SU-DHL-6 (cell line): ENCODE results near the gene UBR2.

ENCODE experiments used
- H2AFZ ChIP-seq: fragments of 200-600 bp; sonication (generic); 2 replicates; pipeline ENCODE4 v1.6.1; 2014; ENCODE audit warnings: low read depth, mild to moderate bottlenecking, moderate library complexity, mixed read lengths, antibody characterized with exemption, low read length; ENCODE audit not compliant: severe bottlenecking
- H3F3A ChIP-seq: fragments of 200-600 bp; shearing (Covaris generic); 2 replicates; pipeline ENCODE4 v1.6.0; 2016; ENCODE audit warnings: antibody characterized with exemption, mild to moderate bottlenecking; ENCODE audit not compliant: insufficient read depth
- H3K27ac ChIP-seq: fragments of 200-600 bp; sonication (generic); 2 replicates; pipeline ENCODE4 v1.5.1; 2016; ENCODE audit warnings: low read depth, mild to moderate bottlenecking, low read length, moderate library complexity, mixed read lengths
- H3K27me3 ChIP-seq: fragments of 200-600 bp; sonication (generic), shearing (Covaris generic); 2 replicates; pipeline ENCODE4 v1.6.0; 2014; ENCODE audit warnings: mild to moderate bottlenecking, low read length
- H3K36me3 ChIP-seq: fragments of 200-600 bp; sonication (generic); 2 replicates; pipeline ENCODE4 v1.6.1; 2014; ENCODE audit warnings: mild to moderate bottlenecking, low read length, mixed read lengths
- H3K4me2 ChIP-seq: fragments of 300-600, 200-600 bp; shearing (Covaris generic), sonication (generic); 2 replicates; pipeline ENCODE4 v1.6.0; 2014; ENCODE audit warnings: low read length, low read depth, mild to moderate bottlenecking; ENCODE audit not compliant: poor library complexity, severe bottlenecking
- H3K4me3 ChIP-seq: fragments of 200-600 bp; sonication (generic); 2 replicates; pipeline ENCODE4 v1.5.1; 2014; ENCODE audit warnings: antibody characterized with exemption, low read length, mild to moderate bottlenecking, mixed read lengths; ENCODE audit not compliant: insufficient read depth, poor library complexity, severe bottlenecking
- H3K79me2 ChIP-seq: fragments of 200-600 bp; sonication (generic); 2 replicates; pipeline ENCODE4 v1.6.1; 2014; ENCODE audit warnings: mild to moderate bottlenecking, low read length, moderate library complexity; ENCODE audit not compliant: insufficient read depth
- H3K9ac ChIP-seq: fragments of 200-600 bp; sonication (generic); 2 replicates; pipeline ENCODE4 v1.7.0; 2014; ENCODE audit warnings: mild to moderate bottlenecking, low read length
- H3K9me2 ChIP-seq: fragments of 200-600 bp; sonication (generic); replicated peaks from 2 replicates; pipeline ENCODE4 v1.6.1; 2014; ENCODE audit warnings: low read length; ENCODE audit not compliant: insufficient read depth
- H3K9me3 ChIP-seq: fragments of 200-600 bp; sonication (generic); 2 replicates; pipeline ENCODE4 v1.6.1; 2014; ENCODE audit warnings: low read length, mixed read lengths; ENCODE audit not compliant: insufficient read depth
- H4K20me1 ChIP-seq: fragments of 200-600 bp; sonication (generic); 2 replicates; pipeline ENCODE4 v1.6.1; 2014; ENCODE audit warnings: low read depth, mild to moderate bottlenecking, antibody characterized with exemption, low read length, moderate library complexity, mixed read lengths
- CTCF ChIP-seq: fragments of 200-600 bp; sonication (generic); IDR thresholded peaks from one replicate; pipeline ENCODE4 v1.5.1; 2017; ENCODE audit warnings: antibody characterized with exemption, mild to moderate bottlenecking, low read length, moderate library complexity; ENCODE audit not compliant: insufficient read depth, poor library complexity, severe bottlenecking
- EZH2phosphoT487 ChIP-seq: fragments of 200-600 bp; sonication (generic), shearing (Covaris generic); conservative IDR thresholded peaks from 2 replicates; pipeline ENCODE4 v1.6.1; 2018; ENCODE audit warnings: mild to moderate bottlenecking, antibody characterized with exemption, low read length, moderate library complexity, mixed read lengths

The UBR2 gene

GRCh38 chr6:42708096-42708495 is 144.3 kb downstream of the UBR2 start:
- H3K4me2 ChIP-seq = no peak overlapping the region
- no peak overlapping the region for H3K9ac ChIP-seq
- H3K9me2 ChIP-seq = no peaks in the 10 kb centered on the region
- no peak overlapping the region for H3K27ac ChIP-seq
- no peaks in the 10 kb centered on the region for H3K79me2 ChIP-seq
- no peaks in the 10 kb centered on the region for H4K20me1 ChIP-seq
- no peak overlapping the region for H3K4me3 ChIP-seq
- TF ChIP-seq CTCF (no peak), EZH2phosphoT487 (no peak)
- no peaks in the 10 kb centered on the region for H3K9me3 ChIP-seq
- H3F3A ChIP-seq = no peaks in the 10 kb centered on the region
- no peaks in the 10 kb centered on the region for H3K27me3 ChIP-seq
- no peak overlapping the region for H2AFZ ChIP-seq
- H3K36me3 ChIP-seq = no peaks in the 10 kb centered on the region

- H3K4me2 ChIP-seq = no peak overlapping the region
- H3K36me3 ChIP-seq = no peaks in the 10 kb centered on the region
- no peak overlapping the region for H2AFZ ChIP-seq
- H4K20me1 ChIP-seq = no peaks in the 10 kb centered on the region
- no peaks in the 10 kb centered on the region for H3K9me2 ChIP-seq
- H3K9ac ChIP-seq = no peak overlapping the region
- no peaks in the 10 kb centered on the region for H3F3A ChIP-seq
- H3K27me3 ChIP-seq = no peaks in the 10 kb centered on the region
- TF ChIP-seq CTCF = no peak
- no peak for TF ChIP-seq EZH2phosphoT487
- no peaks in the 10 kb centered on the region for H3K79me2 ChIP-seq
- H3K9me3 ChIP-seq = no peaks in the 10 kb centered on the region
- no peak overlapping the region for H3K4me3 ChIP-seq
- no peak overlapping the region for H3K27ac ChIP-seq
Observed at GRCh38 chr6:42709871-42710270, 146.0 kb downstream of the UBR2 start.

- Histone ChIP-seq H3K9me3 (no peaks in the 10 kb centered on the region), H3K4me3 (no peak overlapping the region), H3K36me3 (no peaks in the 10 kb centered on the region), H3K9me2 (no peaks in the 10 kb centered on the region), H3K79me2 (no peaks in the 10 kb centered on the region), H3K27ac (no peak overlapping the region), H3K4me2 (no peak overlapping the region), H3F3A (no peaks in the 10 kb centered on the region), H3K27me3 (no peaks in the 10 kb centered on the region), H2AFZ (no peak overlapping the region), H4K20me1 (no peaks in the 10 kb centered on the region), H3K9ac (no peak overlapping the region)
- TF ChIP-seq CTCF = no peak
- no peak for TF ChIP-seq EZH2phosphoT487
Observed at GRCh38 chr6:42710316-42710715, 146.5 kb downstream of the UBR2 start.

- H3K9ac ChIP-seq = no peak overlapping the region
- H3K9me2 ChIP-seq = no peaks in the 10 kb centered on the region
- H2AFZ ChIP-seq = no peak overlapping the region
- H4K20me1 ChIP-seq = no peaks in the 10 kb centered on the region
- H3K4me2 ChIP-seq = no peak overlapping the region
- H3F3A ChIP-seq = no peaks in the 10 kb centered on the region
- no peak overlapping the region for H3K4me3 ChIP-seq
- H3K79me2 ChIP-seq = no peaks in the 10 kb centered on the region
- H3K27ac ChIP-seq = no peak overlapping the region
- H3K36me3 ChIP-seq = no peaks in the 10 kb centered on the region
- TF ChIP-seq CTCF (no peak), EZH2phosphoT487 (no peak)
- no peaks in the 10 kb centered on the region for H3K27me3 ChIP-seq
- no peaks in the 10 kb centered on the region for H3K9me3 ChIP-seq
Observed at GRCh38 chr6:42711930-42712329, 148.1 kb downstream of the UBR2 start.
